ENCODE results near the gene RNF212. TPM values are rescaled to one million over a fixed set of nuclear protein-coding genes. Genes with fewer than 3 reads are reported as not detected.
"Not testable (repeated sequence)": the region's sequence is repeated elsewhere in the genome, so short reads cannot be mapped to it uniquely, and the experiment has no call there.

The RNF212 gene
- total RNA-seq, 1 experiment from 2014 or later: 2.4 TPM

DNA sequence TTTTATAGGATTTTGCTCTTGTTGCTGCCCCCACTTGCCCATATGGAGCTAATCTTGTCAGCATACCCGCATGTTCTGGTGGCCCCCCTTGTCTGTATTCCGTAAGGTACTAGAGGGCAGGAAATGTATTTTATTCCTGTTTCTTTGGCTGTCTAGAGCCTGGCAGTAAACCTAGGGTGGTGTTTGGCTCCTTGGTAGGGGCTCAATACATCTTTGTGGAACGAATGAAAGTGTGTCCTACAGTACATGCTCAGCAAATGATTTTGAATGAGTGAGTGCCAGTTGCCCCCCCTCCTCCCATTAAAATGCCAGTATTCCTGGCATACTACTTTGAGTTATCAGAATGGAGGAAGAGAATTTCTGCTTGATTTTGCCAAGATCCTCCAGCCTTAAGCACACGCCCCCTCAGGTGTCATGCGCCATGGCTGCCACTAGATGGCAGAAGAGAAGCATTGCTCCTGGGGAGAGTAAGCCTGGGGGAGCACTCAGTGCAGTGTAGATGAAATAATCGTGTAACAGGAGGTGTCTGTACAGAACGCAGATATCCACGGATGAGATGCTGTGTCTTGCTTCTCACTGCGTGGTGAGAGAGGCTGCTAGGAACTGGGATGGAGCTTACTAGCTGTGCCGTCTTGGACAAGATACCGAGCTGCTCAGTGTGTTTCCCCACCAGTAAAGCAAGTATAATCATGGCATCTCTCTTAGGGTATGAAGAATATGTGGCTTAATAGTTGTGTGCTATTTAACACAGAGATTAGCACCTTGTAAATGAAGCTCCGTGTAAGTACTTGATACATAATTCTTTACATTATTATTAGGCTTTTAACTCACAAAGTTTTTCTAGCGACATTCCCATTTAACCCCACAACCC, 17.2 kb upstream of the RNF212 start:
- CTCF ChIA-PET: interaction anchor here (0.6 kb wide), 2 partner anchors 138 to 216 kb away, joined by 3 to 4 read pairs; no protein-coding TSS in a partner anchor
- peak; percentile 82 for DNase-seq (ENCODE audit: low spot score)
- BruUV-seq (replicated peaks): no TSS peak

GRCh38 chr4:1126506-1126905, 13.1 kb upstream of the RNF212 start:
- DNase-seq (ENCODE audit: low spot score): no peak
- BruUV-seq (replicated peaks): no TSS peak
- H3K27ac ChIP-seq (ENCODE audit: low read depth, low read length, poor library complexity, severe bottlenecking): no peak overlapping the region
- CTCF ChIA-PET: no interaction called here
- no peaks in the 10 kb centered on the region for H3K36me3 ChIP-seq (ENCODE audit: insufficient read depth, low read length, poor library complexity, severe bottlenecking)
- H3K4me1 ChIP-seq (ENCODE audit: insufficient read depth, low read length, poor library complexity, severe bottlenecking): no peaks in the 10 kb centered on the region
- no peak overlapping the region for H3K4me3 ChIP-seq (ENCODE audit: low read depth, low read length, poor library complexity, severe bottlenecking)
- intact Hi-C loops (cut with micrococcal nuclease; ENCODE audit: unreplicated experiment): no loop called here
- POLR2A ChIA-PET (ENCODE audit: low non-redundant PET): interaction anchor here (0.6 kb wide), 1 partner anchor 18 kb away, joined by 10 read pairs; no protein-coding TSS in a partner anchor
- H3K9me3 ChIP-seq (ENCODE audit: low read depth, low read length, poor library complexity, severe bottlenecking): no peaks in the 10 kb centered on the region
- TF ChIP-seq EZH2 (IDR thresholded peaks at IDR 0.05; ENCODE audit: borderline replicate concordance, low read depth, low read length, poor library complexity, severe bottlenecking): no peak
- no peak for TF ChIP-seq CTCF (conservative IDR thresholded peaks at IDR 0.05; ENCODE audit: low read depth, low read length)
- H3K27me3 ChIP-seq (replicated peaks; ENCODE audit: insufficient read depth, low read depth, low read length, poor library complexity): peaks cover 23% of the 10 kb centered on the region

More for the DNA sequence above, 17.2 kb upstream of the RNF212 start:
- no peaks in the 10 kb centered on the region for H3K36me3 ChIP-seq (ENCODE audit: insufficient read depth, low read length, poor library complexity, severe bottlenecking)
- no peak overlapping the region for H3K4me3 ChIP-seq (ENCODE audit: low read depth, low read length, poor library complexity, severe bottlenecking)
- no peak for TF ChIP-seq EZH2 (IDR thresholded peaks at IDR 0.05; ENCODE audit: borderline replicate concordance, low read depth, low read length, poor library complexity, severe bottlenecking)
- TF ChIP-seq CTCF (conservative IDR thresholded peaks at IDR 0.05; ENCODE audit: low read depth, low read length): peak; percentile 99
- peaks cover 15% of the 10 kb centered on the region for H3K27me3 ChIP-seq (replicated peaks; ENCODE audit: insufficient read depth, low read depth, low read length, poor library complexity)
- intact Hi-C loops (cut with micrococcal nuclease; ENCODE audit: unreplicated experiment): loop anchor here (1.0 to 2.0 kb wide), 2 partner anchors 138 to 222 kb away; no protein-coding TSS in a partner anchor
- no peak overlapping the region for H3K27ac ChIP-seq (ENCODE audit: low read depth, low read length, poor library complexity, severe bottlenecking)
- POLR2A ChIA-PET (ENCODE audit: low non-redundant PET): no interaction called here
- no peaks in the 10 kb centered on the region for H3K9me3 ChIP-seq (ENCODE audit: low read depth, low read length, poor library complexity, severe bottlenecking)
- H3K4me1 ChIP-seq (ENCODE audit: insufficient read depth, low read length, poor library complexity, severe bottlenecking): no peaks in the 10 kb centered on the region

GRCh38 chr4:1125466-1125865, 12.1 kb upstream of the RNF212 start:
- H3K27ac ChIP-seq (ENCODE audit: low read depth, low read length, poor library complexity, severe bottlenecking); H3K36me3 ChIP-seq (ENCODE audit: insufficient read depth, low read length, poor library complexity, severe bottlenecking); H3K4me1 ChIP-seq (ENCODE audit: insufficient read depth, low read length, poor library complexity, severe bottlenecking); intact Hi-C loops (cut with micrococcal nuclease; ENCODE audit: unreplicated experiment); POLR2A ChIA-PET (ENCODE audit: low non-redundant PET); H3K4me3 ChIP-seq (ENCODE audit: low read depth, low read length, poor library complexity, severe bottlenecking); CTCF ChIA-PET; DNase-seq (ENCODE audit: low spot score); BruUV-seq (replicated peaks); H3K9me3 ChIP-seq (ENCODE audit: low read depth, low read length, poor library complexity, severe bottlenecking): not testable (repeated sequence)
- peaks cover 33% of the 10 kb centered on the region for H3K27me3 ChIP-seq (replicated peaks; ENCODE audit: insufficient read depth, low read depth, low read length, poor library complexity)
